Stimulated activated CD4-positive, alpha-beta T cell treated with anti-CD3 and anti-CD28 coated beads, Interleukin-4, amount 100 ng/mL, for 4 hours (primary cell): ENCODE results near the gene DNAJB14.

Experiments
- DNase-seq, 2 experiments: peaks; one replicate each; pipeline ENCODE4 v3.0.0-alpha.2; 2020

The DNAJB14 gene

GRCh38 chr4:99861120-99861905 lies 85.1 kb downstream of the DNAJB14 start:
- no peak for DNase-seq

GRCh38 chr4:99860521-99860920 lies 85.9 kb downstream of the DNAJB14 start:
- no peak for DNase-seq

- no peak for DNase-seq
Observed at GRCh38 chr4:99859618-99860017, 86.8 kb downstream of the DNAJB14 start.

GRCh38 chr4:99857307-99857706 lies 89.1 kb downstream of the DNAJB14 start:
- no peak for DNase-seq

GRCh38 chr4:99856166-99856565 lies 90.3 kb downstream of the DNAJB14 start:
- DNase-seq, result peak in 1 of 2 experiments; percentile 21

GRCh38 chr4:99855678-99856077 lies 90.7 kb downstream of the DNAJB14 start:
- DNase-seq, result peak in 1 of 2 experiments; percentile 23

GRCh38 chr4:99853999-99854398 lies 92.4 kb downstream of the DNAJB14 start:
- DNase-seq, result no peak

GRCh38 chr4:99853190-99853589 lies 93.2 kb downstream of the DNAJB14 start:
- no peak for DNase-seq

- no peak for DNase-seq
Observed at GRCh38 chr4:99852199-99852749, 94.1 kb downstream of the DNAJB14 start.

GRCh38 chr4:99848591-99849001 lies 97.8 kb downstream of the DNAJB14 start:
- no peak for DNase-seq

- no peak for DNase-seq
Observed at GRCh38 chr4:99847362-99847976, 98.9 kb downstream of the DNAJB14 start.

GRCh38 chr4:99846891-99847290 lies 99.5 kb downstream of the DNAJB14 start:
- no peak for DNase-seq
